Bronchial epithelial cell (primary cell): ENCODE results near the gene HMGCLL1. TPM values are rescaled to one million over a fixed set of nuclear protein-coding genes. Genes with fewer than 3 reads are reported as not detected.

Experiments used
- DNase-seq: peaks from one replicate; pipeline ENCODE4 v3.0.0-alpha.2; 2010; ENCODE audit warnings: low read depth
- FAIRE-seq: peaks from 2 replicates; lab custom pipeline; 2011; peaks lifted over from hg19 to GRCh38; lab: Jason Lieb, UNC
- H3K27me3 ChIP-seq: 2 replicates; pipeline ENCODE4 v1.5.1; 2011; ENCODE audit warnings: low read length; ENCODE audit not compliant: control insufficient read depth, insufficient read depth
- H3K36me3 ChIP-seq: 2 replicates; pipeline ENCODE4 v1.5.1; 2011; ENCODE audit warnings: low read length; ENCODE audit not compliant: control insufficient read depth, insufficient read depth
- H3K4me3 ChIP-seq: 2 replicates; pipeline ENCODE4 v1.5.1; 2011; ENCODE audit warnings: mild to moderate bottlenecking, low read depth, low read length, control low read depth
- total RNA-seq: library from RNA; depleted of rRNA; stranded (reverse); fragments of >200 nt; gene quantifications from 2 replicates; pipeline ENCODE4 v1.2.1, GENCODE V29; 2014
- TF ChIP-seq, protein P1 (sequence below): IDR thresholded peaks from 2 replicates; pipeline ENCODE4 v1.5.1; 2011; ENCODE audit warnings: mild to moderate bottlenecking, moderate library complexity, low read length, control low read depth, inconsistent platforms; ENCODE audit not compliant: insufficient read depth, severe bottlenecking

HMGCLL1 gene
- total RNA-seq, 1 donor from 2014 or later: not detected

DNA sequence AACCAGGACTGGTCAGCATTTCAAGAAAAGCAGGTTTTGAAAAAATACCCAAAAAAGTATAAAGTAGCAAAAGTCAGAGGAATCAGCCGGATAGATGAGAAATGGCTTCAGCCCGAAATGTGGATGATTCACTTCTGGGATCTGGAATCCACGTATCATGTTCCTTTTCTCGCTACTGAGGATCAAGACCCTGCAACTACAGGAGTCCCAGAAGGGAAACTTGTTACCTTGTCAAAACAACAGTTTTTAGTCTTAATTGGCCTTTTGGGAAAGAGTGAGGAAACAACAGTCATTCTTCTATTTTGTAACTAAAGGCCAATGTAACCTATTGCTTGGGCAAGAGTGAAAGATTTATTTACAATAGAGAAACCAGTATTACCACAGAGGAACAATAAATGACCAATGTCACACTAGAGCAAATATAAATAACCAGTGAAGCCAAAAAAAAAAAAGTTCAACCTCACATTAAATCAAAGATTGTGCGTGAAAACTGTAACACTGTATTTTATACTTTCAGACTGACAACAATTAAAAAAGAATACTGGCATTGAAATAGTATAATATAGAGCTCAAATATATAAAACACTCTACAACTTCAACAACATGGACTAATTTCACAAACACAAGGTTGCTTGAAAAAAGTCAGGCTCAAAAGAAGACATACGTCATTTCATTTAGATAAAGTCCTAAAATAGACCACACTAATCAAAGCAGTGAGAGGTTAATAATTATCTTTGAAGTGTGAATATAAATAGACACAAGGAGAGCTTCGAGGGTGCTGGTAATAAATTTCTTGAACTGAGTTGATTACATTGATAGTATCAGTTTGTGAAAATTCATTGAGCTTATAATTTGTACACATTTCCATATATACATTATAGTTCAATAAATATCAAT, 135.5 kb downstream of the HMGCLL1 start:
- no peak overlapping the region for H3K4me3 ChIP-seq
- no peaks in the 10 kb centered on the region for H3K36me3 ChIP-seq
- TF ChIP-seq, protein P1, sequence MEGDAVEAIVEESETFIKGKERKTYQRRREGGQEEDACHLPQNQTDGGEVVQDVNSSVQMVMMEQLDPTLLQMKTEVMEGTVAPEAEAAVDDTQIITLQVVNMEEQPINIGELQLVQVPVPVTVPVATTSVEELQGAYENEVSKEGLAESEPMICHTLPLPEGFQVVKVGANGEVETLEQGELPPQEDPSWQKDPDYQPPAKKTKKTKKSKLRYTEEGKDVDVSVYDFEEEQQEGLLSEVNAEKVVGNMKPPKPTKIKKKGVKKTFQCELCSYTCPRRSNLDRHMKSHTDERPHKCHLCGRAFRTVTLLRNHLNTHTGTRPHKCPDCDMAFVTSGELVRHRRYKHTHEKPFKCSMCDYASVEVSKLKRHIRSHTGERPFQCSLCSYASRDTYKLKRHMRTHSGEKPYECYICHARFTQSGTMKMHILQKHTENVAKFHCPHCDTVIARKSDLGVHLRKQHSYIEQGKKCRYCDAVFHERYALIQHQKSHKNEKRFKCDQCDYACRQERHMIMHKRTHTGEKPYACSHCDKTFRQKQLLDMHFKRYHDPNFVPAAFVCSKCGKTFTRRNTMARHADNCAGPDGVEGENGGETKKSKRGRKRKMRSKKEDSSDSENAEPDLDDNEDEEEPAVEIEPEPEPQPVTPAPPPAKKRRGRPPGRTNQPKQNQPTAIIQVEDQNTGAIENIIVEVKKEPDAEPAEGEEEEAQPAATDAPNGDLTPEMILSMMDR: no peak
- no peak for DNase-seq
- no peaks in the 10 kb centered on the region for H3K27me3 ChIP-seq
- no peak for FAIRE-seq

DNA sequence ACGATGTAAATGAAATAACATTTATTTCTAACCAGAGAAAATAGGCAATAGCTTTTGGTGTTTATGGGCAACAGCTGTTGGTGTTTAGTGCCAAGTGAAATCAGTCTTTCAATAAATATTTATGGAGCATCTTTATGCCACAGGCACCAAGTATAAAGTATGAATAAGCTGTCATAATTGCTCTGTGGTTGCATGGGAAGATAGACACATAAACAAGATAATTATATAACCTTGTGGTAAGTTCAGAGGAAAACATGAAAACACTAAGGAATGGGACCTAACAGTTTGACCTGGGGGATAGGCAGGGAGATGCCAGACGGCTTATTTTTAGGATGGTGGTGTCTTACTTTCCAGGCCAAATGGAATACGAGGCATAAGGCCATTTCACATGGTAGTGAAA, 140.8 kb downstream of the HMGCLL1 start:
- FAIRE-seq (no peak), DNase-seq (no peak)
- Histone ChIP-seq H3K4me3 (no peak overlapping the region), H3K36me3 (no peaks in the 10 kb centered on the region), H3K27me3 (no peaks in the 10 kb centered on the region)
- TF ChIP-seq, protein P1: no peak

DNA sequence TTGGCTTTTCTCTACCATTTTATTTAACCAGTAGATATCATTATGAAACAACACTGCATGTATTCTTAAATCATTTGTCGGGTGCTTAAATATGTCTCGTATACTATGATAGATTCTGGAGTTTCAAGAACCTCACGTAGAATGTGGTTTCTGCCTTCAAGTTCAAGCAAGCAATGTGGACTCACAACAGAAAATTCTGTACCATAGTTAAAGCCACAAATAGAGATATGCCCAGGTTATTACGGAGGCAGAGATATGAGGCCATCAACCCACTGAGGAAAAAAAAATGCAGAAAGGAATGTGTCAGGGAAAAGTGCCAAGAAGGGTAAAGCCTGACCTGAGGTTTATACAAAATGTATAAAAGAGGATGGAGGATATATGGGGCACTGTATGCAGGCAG, 141.9 kb downstream of the HMGCLL1 start:
- no peak for FAIRE-seq
- H3K36me3 ChIP-seq: no peaks in the 10 kb centered on the region
- H3K4me3 ChIP-seq: no peak overlapping the region
- TF ChIP-seq, protein P1: no peak
- peak; percentile 83 for DNase-seq
- H3K27me3 ChIP-seq: no peaks in the 10 kb centered on the region

DNA sequence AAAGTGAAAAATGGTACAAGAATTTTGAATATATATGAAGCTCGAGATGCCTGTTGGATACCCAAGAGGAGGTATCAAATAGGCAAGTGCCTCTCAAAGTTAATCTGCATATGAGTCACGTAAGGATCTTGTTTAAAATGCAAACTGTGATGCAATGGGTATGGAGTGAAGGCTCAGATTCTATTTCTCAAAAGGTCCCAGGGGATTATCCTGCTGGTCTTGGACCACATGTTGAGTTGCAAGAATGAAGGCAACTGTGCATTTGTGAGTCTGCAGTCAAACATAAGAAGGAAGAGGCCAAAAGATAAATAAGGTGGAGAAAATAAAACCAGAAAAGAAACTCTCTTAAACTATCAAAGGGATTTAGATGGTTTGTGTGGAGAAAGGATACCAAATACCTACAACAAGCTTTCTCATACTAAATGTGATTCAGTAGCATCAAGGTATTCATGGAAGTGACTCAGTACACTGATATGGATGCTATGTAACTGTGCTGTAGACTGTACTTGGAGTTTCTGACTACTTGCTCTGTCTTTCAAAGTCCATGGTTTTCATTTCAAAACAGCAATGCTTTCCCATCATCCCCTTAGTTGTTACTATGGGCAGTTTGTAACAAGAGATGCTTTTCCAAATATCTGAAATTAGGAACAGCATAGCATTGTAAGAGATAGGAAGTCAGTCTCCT, 145.4 kb downstream of the HMGCLL1 start:
- H3K4me3 ChIP-seq: no peak overlapping the region
- DNase-seq (peak; percentile 68), FAIRE-seq (no peak)
- H3K27me3 ChIP-seq: no peaks in the 10 kb centered on the region
- TF ChIP-seq, protein P1: no peak
- H3K36me3 ChIP-seq: no peaks in the 10 kb centered on the region

DNA sequence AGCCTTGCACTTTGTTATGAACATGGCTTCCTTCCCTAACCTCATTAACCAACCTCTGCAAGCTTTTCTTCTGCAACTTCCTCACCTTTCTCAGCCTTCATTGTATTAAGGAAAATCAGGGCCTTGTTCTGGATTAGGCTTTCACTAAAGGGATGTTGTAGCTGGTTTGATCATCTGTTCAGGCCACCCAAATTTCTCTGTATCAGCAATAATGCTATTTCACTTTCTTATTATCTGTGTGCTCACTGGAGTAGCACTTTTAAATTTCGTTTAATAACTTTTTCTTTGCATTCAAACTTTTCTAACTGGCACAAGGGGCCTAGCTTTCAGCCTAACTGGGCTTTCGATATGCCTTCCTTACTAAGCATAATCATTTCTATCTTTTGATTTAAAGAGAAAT, 155.1 kb downstream of the HMGCLL1 start:
- Histone ChIP-seq H3K4me3 (no peak overlapping the region), H3K36me3 (no peaks in the 10 kb centered on the region), H3K27me3 (no peaks in the 10 kb centered on the region)
- FAIRE-seq (no peak), DNase-seq (no peak)
- TF ChIP-seq, protein P1: no peak
